C4-2B (cell line): ENCODE results near the gene THSD7B.

ENCODE experiments used
- ZFX ChIP-seq: fragments of 450-650 bp; IDR thresholded peaks from 2 replicates; pipeline ENCODE4 v1.6.1; 2017
- TF ChIP-seq, protein P1 (sequence below): fragments of 450-650 bp; conservative IDR thresholded peaks from 2 replicates; pipeline ENCODE4 v1.5.1; 2017; ENCODE audit warnings: mild to moderate bottlenecking

DNA sequence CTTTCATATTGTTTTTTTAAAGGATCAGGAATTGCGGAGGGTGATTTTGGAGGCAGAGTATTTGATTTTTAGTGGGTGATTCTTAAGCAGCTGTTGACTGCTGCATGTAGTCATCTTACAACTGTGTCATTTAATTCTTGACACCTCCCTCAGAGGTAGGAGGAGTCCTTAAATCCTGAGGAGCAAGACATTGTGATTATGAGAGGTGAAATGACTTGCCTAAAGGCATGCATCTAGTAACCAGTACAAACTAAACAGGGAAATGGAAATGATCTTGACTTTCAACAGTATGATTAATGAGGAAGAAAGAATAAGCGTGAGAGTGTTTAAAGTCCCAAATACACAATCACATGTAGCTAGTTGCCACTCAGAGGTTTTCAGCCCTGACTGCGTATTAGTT is 440.7 kb downstream of the THSD7B start:
- TF ChIP-seq, protein P1, sequence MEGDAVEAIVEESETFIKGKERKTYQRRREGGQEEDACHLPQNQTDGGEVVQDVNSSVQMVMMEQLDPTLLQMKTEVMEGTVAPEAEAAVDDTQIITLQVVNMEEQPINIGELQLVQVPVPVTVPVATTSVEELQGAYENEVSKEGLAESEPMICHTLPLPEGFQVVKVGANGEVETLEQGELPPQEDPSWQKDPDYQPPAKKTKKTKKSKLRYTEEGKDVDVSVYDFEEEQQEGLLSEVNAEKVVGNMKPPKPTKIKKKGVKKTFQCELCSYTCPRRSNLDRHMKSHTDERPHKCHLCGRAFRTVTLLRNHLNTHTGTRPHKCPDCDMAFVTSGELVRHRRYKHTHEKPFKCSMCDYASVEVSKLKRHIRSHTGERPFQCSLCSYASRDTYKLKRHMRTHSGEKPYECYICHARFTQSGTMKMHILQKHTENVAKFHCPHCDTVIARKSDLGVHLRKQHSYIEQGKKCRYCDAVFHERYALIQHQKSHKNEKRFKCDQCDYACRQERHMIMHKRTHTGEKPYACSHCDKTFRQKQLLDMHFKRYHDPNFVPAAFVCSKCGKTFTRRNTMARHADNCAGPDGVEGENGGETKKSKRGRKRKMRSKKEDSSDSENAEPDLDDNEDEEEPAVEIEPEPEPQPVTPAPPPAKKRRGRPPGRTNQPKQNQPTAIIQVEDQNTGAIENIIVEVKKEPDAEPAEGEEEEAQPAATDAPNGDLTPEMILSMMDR = no peak
- no peak for TF ChIP-seq ZFX
